22Rv1 (cell line): ENCODE data around the gene PTPRR.

Source experiments
- ZFX ChIP-seq: fragments of 450-650 bp; IDR thresholded peaks from 2 replicates; pipeline ENCODE4 v1.6.1; 2017; ENCODE audit warnings: antibody characterized with exemption, borderline replicate concordance
- TF ChIP-seq, protein P1 (sequence below): fragments of 450-650 bp; IDR thresholded peaks from 2 replicates; pipeline ENCODE4 v1.5.1; 2017; ENCODE audit warnings: mild to moderate bottlenecking

DNA sequence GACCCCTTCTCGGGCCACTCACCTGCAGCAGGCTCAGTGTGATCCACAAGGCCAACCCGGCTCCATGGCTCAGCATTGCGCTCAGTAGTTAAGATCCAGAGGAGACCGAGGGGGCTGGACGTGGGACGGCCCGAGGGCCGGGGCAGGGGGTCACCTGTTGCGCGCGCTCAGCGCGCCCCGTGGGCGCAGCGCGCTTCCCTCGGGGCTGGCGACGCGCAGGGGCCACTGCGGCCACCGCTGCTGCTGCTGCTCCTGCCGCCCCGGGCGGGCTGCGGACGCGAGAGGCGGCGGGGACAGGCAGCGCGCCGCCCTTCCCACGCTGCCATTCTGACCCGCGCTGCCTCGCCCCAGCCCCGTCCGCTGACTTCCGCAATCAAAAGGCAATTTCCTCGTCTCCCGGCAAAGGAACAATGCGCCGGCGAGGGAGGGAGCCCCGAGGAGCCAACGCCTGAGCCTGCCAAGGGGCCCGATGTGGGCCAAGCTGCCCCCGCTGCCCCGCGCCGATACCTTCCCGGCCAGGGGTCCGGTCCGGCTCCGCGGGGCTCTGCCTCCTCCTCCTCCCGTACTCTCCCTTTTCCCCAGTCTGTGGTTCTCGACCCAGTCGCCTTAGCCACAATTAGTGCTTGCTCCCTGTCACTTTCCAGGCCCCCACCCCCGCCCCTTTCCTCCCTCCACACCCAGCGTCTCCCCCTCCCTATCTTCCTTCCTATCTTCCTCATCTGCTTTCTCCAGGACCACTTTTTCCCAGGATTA, 310.6 kb downstream of the PTPRR start:
- TF ChIP-seq, protein P1, sequence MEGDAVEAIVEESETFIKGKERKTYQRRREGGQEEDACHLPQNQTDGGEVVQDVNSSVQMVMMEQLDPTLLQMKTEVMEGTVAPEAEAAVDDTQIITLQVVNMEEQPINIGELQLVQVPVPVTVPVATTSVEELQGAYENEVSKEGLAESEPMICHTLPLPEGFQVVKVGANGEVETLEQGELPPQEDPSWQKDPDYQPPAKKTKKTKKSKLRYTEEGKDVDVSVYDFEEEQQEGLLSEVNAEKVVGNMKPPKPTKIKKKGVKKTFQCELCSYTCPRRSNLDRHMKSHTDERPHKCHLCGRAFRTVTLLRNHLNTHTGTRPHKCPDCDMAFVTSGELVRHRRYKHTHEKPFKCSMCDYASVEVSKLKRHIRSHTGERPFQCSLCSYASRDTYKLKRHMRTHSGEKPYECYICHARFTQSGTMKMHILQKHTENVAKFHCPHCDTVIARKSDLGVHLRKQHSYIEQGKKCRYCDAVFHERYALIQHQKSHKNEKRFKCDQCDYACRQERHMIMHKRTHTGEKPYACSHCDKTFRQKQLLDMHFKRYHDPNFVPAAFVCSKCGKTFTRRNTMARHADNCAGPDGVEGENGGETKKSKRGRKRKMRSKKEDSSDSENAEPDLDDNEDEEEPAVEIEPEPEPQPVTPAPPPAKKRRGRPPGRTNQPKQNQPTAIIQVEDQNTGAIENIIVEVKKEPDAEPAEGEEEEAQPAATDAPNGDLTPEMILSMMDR: no peak
- no peak for TF ChIP-seq ZFX
